ENCODE measurements around the gene DNAJC2.
"Not testable (repeated sequence)": the region's sequence is repeated elsewhere in the genome, so short reads cannot be mapped to it uniquely, and the experiment has no call there.

Gene DNAJC2

GRCh38 chr7:103266229-103266628 is 78.3 kb downstream of the DNAJC2 start:
- not testable (repeated sequence) for DNase-seq (ENCODE audit: low spot score)

DNA sequence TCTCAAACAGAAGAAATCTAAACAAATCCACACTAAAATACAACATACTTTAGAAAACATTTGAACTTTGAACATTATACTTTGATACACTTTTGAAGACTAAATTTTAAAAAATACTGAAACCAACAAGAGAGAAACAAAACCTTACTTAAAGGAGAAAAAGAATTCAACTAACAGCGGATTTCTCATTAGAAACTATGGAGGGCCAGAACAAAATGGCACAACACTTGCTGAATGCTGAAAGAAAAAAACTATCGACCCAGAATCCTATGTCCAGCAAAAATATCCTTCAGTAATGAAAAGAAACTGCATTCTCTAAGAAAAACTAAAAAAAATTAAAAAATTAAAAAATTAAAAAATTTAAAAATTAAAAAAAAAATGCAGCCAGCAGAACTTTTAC is 80.5 kb downstream of the DNAJC2 start:
- not testable (repeated sequence) for DNase-seq (ENCODE audit: low spot score)
